Amniotic epithelial cell (primary cell): ENCODE data around the gene DISC1.

Experiments used
- DNase-seq: peaks from one replicate; pipeline ENCODE4 v3.0.0-alpha.2; 2010; ENCODE audit warnings: low read depth

The DISC1 gene

GRCh38 chr1:231817801-231818200, 191.2 kb downstream of the DISC1 start:
- no peak for DNase-seq

- DNase-seq: no peak
These were observed 191.7 kb downstream of the DISC1 start for GRCh38 chr1:231818337-231818736.

- DNase-seq: no peak
These were observed 194.7 kb downstream of the DISC1 start for GRCh38 chr1:231821281-231821680.

- DNase-seq: no peak
These were observed 195.5 kb downstream of the DISC1 start for GRCh38 chr1:231822041-231822440.

GRCh38 chr1:231826566-231826965, 200.0 kb downstream of the DISC1 start:
- DNase-seq: no peak

- peak; percentile 92 for DNase-seq
These were observed 200.9 kb downstream of the DISC1 start for GRCh38 chr1:231827337-231828105.

- DNase-seq: peak; percentile 96
These were observed 201.8 kb downstream of the DISC1 start for GRCh38 chr1:231828182-231828920.

GRCh38 chr1:231829332-231829731, 202.7 kb downstream of the DISC1 start:
- DNase-seq: no peak

GRCh38 chr1:231836227-231836893, 209.8 kb downstream of the DISC1 start:
- no peak for DNase-seq

- no peak for DNase-seq
These were observed 211.9 kb downstream of the DISC1 start for GRCh38 chr1:231838521-231838920.

- DNase-seq: no peak
These were observed 213.4 kb downstream of the DISC1 start for GRCh38 chr1:231839999-231840398.

- DNase-seq: peak; percentile 73
These were observed 215.2 kb downstream of the DISC1 start for GRCh38 chr1:231841616-231842344.

- no peak for DNase-seq
These were observed 215.9 kb downstream of the DISC1 start for GRCh38 chr1:231842441-231842840.

- DNase-seq: no peak
These were observed 218.5 kb downstream of the DISC1 start for GRCh38 chr1:231844986-231845502.

GRCh38 chr1:231847612-231848397, 221.2 kb downstream of the DISC1 start:
- DNase-seq: no peak

- no peak for DNase-seq
These were observed 223.4 kb downstream of the DISC1 start for GRCh38 chr1:231849981-231850380.

GRCh38 chr1:231850786-231851185, 224.2 kb downstream of the DISC1 start:
- DNase-seq: no peak

- no peak for DNase-seq
These were observed 227.1 kb downstream of the DISC1 start for GRCh38 chr1:231853588-231854207.

GRCh38 chr1:231855361-231855760, 228.8 kb downstream of the DISC1 start:
- DNase-seq: no peak

- DNase-seq: no peak
These were observed 229.3 kb downstream of the DISC1 start for GRCh38 chr1:231855926-231856325.

- DNase-seq: no peak
These were observed 229.8 kb downstream of the DISC1 start for GRCh38 chr1:231856426-231856825.
